SK-N-SH treated with all-trans-retinoic acid at 6 μM for 48 hours (cell line): Measurements from ENCODE around the gene PPP2R5B.

Experiments used
- ATAC-seq: fragments of 200-7000 bp; cut with Tn5 transposase; 3 replicates; pipeline ENCODE4 v1.9.1; 2020; ENCODE audit warnings: mild to moderate bottlenecking, moderate library complexity
- ARNTL ChIP-seq: fragments of 450-650 bp; formaldehyde crosslinking; IDR thresholded peaks from 2 replicates; pipeline ENCODE4 v1.5.0; 2020; ENCODE audit warnings: low read depth, mild to moderate bottlenecking, moderate library complexity, borderline replicate concordance
- BACH2 ChIP-seq: fragments of 250-450 bp; sonication (Bioruptor Pico); IDR thresholded peaks from 2 replicates; pipeline ENCODE4 v1.9.0; 2021; ENCODE audit warnings: mild to moderate bottlenecking, borderline replicate concordance
- CREB5 ChIP-seq: fragments of 250-450 bp; sonication (Bioruptor Pico); IDR thresholded peaks from 2 replicates; pipeline ENCODE4 v1.5.1; 2020; ENCODE audit warnings: low read depth, mild to moderate bottlenecking, moderate library complexity
- CSDC2 ChIP-seq: fragments of 250-450 bp; sonication (Bioruptor Pico); IDR thresholded peaks from 2 replicates; pipeline ENCODE4 v1.5.0; 2020; ENCODE audit warnings: mild to moderate bottlenecking, moderate library complexity
- CSRNP3 ChIP-seq: fragments of 250-450 bp; sonication (Bioruptor Pico); IDR thresholded peaks from 2 replicates; pipeline ENCODE4 v1.5.1; 2021; ENCODE audit warnings: mild to moderate bottlenecking, moderate library complexity
- ESRRG ChIP-seq: fragments of 250-450 bp; sonication (Bioruptor Pico); IDR thresholded peaks from 2 replicates; pipeline ENCODE4 v1.6.1; 2021; ENCODE audit warnings: mild to moderate bottlenecking
- ISL1 ChIP-seq: fragments of 250-450 bp; sonication (Bioruptor Pico); IDR thresholded peaks from 2 replicates; pipeline ENCODE4 v2.1.2; 2022; ENCODE audit warnings: mild to moderate bottlenecking, moderate library complexity
- PATZ1 ChIP-seq: fragments of 250-450 bp; sonication (Bioruptor Pico); IDR thresholded peaks from 2 replicates; pipeline ENCODE4 v1.8.0; 2020; ENCODE audit warnings: mild to moderate bottlenecking, moderate library complexity, borderline replicate concordance
- POU6F1 ChIP-seq: fragments of 250-450 bp; sonication (Bioruptor Pico); IDR thresholded peaks from 2 replicates; pipeline ENCODE4 v1.8.0; 2021; ENCODE audit warnings: low read depth, mild to moderate bottlenecking, moderate library complexity, borderline replicate concordance
- RARB ChIP-seq: fragments of 250-450 bp; sonication (Bioruptor Pico); IDR thresholded peaks from 2 replicates; pipeline ENCODE4 v1.8.0; 2021; ENCODE audit warnings: mild to moderate bottlenecking, moderate library complexity
- SNAI2 ChIP-seq: fragments of 250-450 bp; sonication (Bioruptor Pico); IDR thresholded peaks from 2 replicates; pipeline ENCODE4 v1.5.0; 2020; ENCODE audit warnings: mild to moderate bottlenecking, moderate library complexity
- TCF4 ChIP-seq: fragments of 250-450 bp; sonication (Bioruptor Pico); IDR thresholded peaks from 2 replicates; pipeline ENCODE4 v1.8.0; 2021; ENCODE audit warnings: mild to moderate bottlenecking, moderate library complexity, borderline replicate concordance
- TOX ChIP-seq: fragments of 250-450 bp; sonication (Bioruptor Pico); IDR thresholded peaks from 2 replicates; pipeline ENCODE4 v1.8.0; 2021; ENCODE audit warnings: mild to moderate bottlenecking, moderate library complexity, borderline replicate concordance
- ZC3H10 ChIP-seq: fragments of 250-450 bp; sonication (Bioruptor Pico); IDR thresholded peaks from 2 replicates; pipeline ENCODE4 v1.5.1; 2021; ENCODE audit warnings: mild to moderate bottlenecking, moderate library complexity
- ZFP3 ChIP-seq: fragments of 250-450 bp; sonication (Bioruptor Pico); IDR thresholded peaks from 2 replicates; pipeline ENCODE4 v1.5.0; 2020; ENCODE audit warnings: mild to moderate bottlenecking, moderate library complexity
- ZFP30 ChIP-seq: fragments of 450-650 bp; formaldehyde crosslinking; IDR thresholded peaks from 2 replicates; pipeline ENCODE4 v1.5.0; 2022; ENCODE audit warnings: mild to moderate bottlenecking, moderate library complexity
- ZNF565 ChIP-seq: fragments of 450-650 bp; formaldehyde crosslinking; conservative IDR thresholded peaks from 2 replicates; pipeline ENCODE4 v1.5.0; 2020; ENCODE audit warnings: low read depth, mild to moderate bottlenecking, moderate library complexity
- ZNF8 ChIP-seq: fragments of 450-650 bp; formaldehyde crosslinking; IDR thresholded peaks from 2 replicates; pipeline ENCODE4 v1.5.0; 2020; ENCODE audit warnings: mild to moderate bottlenecking, moderate library complexity

PPP2R5B gene

GRCh38 chr11:64898541-64898940, 25.9 kb upstream of the PPP2R5B start:
- TF ChIP-seq CSDC2 (CRISPR knock-in tag) (no peak), BACH2 (CRISPR knock-in tag) (no peak), ZNF565 (CRISPR knock-in tag) (no peak), POU6F1 (CRISPR knock-in tag) (no peak)
- no peak for ATAC-seq

- TF ChIP-seq TOX (CRISPR knock-in tag) = no peak
- TF ChIP-seq ARNTL (CRISPR knock-in tag) = no peak
- TF ChIP-seq CREB5 (CRISPR knock-in tag) = no peak
- TF ChIP-seq PATZ1 (CRISPR knock-in tag) = no peak
- TF ChIP-seq ZNF8 (CRISPR knock-in tag) = no peak
- no peak for TF ChIP-seq ZFP30 (CRISPR knock-in tag)
- no peak for TF ChIP-seq TCF4 (CRISPR knock-in tag)
- no peak for TF ChIP-seq RARB (CRISPR knock-in tag)
- no peak for ATAC-seq
Observed at GRCh38 chr11:64900263-64900678, 24.2 kb upstream of the PPP2R5B start.

- no peak for TF ChIP-seq TOX (CRISPR knock-in tag)
- TF ChIP-seq ZFP3 (CRISPR knock-in tag) = no peak
- TF ChIP-seq SNAI2 (CRISPR knock-in tag) = no peak
- no peak for TF ChIP-seq ZC3H10 (CRISPR knock-in tag)
- TF ChIP-seq ZNF8 (CRISPR knock-in tag) = no peak
- no peak for TF ChIP-seq ESRRG (CRISPR knock-in tag)
- TF ChIP-seq CSDC2 (CRISPR knock-in tag) = no peak
- TF ChIP-seq CSRNP3 (CRISPR knock-in tag) = no peak
- no peak for TF ChIP-seq ISL1 (CRISPR knock-in tag)
- TF ChIP-seq CREB5 (CRISPR knock-in tag) = no peak
- no peak for ATAC-seq
Observed at GRCh38 chr11:64900774-64901173, 23.7 kb upstream of the PPP2R5B start.

- no peak for TF ChIP-seq ESRRG (CRISPR knock-in tag)
- ATAC-seq = no peak
Observed at GRCh38 chr11:64902102-64902900, 22.2 kb upstream of the PPP2R5B start.
